GM13976 (cell line): Measurements from ENCODE around the gene DNAJC18.

Experiments
- DNase-seq: peaks from one replicate; pipeline ENCODE4 v3.0.0; 2012; ENCODE audit warnings: low spot score
- in situ Hi-C: fragments of 300-500 bp; cut with MboI; formaldehyde crosslinking; loops from one replicate; pipeline ENCODE4 v1.12.0; 2022; ENCODE audit warnings: low sequenced_read_pairs, mixed read lengths, inconsistent platforms; ENCODE audit not compliant: unreplicated experiment
- TF ChIP-seq, protein P1 (sequence below): IDR thresholded peaks from 2 replicates; pipeline ENCODE4 v1.5.1; 2012; ENCODE audit warnings: borderline replicate concordance, mild to moderate bottlenecking; ENCODE audit not compliant: insufficient read depth; ENCODE audit errors: extremely low read depth, missing control alignments, control extremely low read depth

The DNAJC18 gene

DNA sequence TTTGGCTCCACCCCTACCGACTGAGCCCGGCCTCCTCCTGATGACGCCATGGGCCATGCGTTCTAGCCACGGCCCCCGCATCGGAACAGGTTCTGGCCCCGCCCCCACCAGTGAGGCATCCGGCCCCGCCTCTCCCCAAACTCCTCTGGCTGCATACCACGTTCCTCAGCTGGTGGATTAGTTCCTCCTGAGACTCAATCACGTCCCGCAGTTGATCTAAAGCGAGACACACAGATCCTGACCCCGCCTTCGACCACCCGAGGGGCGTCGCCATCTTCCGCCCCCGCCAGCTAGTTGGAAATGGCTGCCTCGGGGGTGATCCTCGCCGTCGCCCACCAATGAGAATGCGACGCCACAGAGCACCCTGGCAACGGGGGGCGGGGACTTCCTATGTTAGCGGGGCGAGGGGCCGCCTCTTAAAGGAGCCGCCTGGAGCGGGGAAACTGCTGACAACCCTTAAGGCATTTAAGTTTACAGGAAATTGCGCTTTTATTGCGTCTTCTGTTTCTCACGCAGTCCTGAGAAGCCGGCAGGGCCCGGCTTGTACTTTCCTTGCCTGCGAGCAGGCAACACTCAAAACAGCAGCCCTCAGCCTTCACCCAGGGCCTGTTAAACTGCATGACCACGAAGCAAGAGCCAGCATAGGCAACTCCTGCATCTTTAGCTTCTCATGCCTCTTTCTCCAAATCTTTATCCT lies 35.4 kb downstream of the DNAJC18 start, which contains the start of gene SPATA24:
TSS of gene SPATA24 (minus strand) at position 303 of the 697 bp plus-strand sequence. CDS start at position 274, 29 bp downstream.
- TF ChIP-seq, protein P1, sequence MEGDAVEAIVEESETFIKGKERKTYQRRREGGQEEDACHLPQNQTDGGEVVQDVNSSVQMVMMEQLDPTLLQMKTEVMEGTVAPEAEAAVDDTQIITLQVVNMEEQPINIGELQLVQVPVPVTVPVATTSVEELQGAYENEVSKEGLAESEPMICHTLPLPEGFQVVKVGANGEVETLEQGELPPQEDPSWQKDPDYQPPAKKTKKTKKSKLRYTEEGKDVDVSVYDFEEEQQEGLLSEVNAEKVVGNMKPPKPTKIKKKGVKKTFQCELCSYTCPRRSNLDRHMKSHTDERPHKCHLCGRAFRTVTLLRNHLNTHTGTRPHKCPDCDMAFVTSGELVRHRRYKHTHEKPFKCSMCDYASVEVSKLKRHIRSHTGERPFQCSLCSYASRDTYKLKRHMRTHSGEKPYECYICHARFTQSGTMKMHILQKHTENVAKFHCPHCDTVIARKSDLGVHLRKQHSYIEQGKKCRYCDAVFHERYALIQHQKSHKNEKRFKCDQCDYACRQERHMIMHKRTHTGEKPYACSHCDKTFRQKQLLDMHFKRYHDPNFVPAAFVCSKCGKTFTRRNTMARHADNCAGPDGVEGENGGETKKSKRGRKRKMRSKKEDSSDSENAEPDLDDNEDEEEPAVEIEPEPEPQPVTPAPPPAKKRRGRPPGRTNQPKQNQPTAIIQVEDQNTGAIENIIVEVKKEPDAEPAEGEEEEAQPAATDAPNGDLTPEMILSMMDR, result no peak
- DNase-seq, result peak; percentile 96
- in situ Hi-C loops, result loop anchor here (25.0 kb wide), 1 partner anchor 358 kb away; no protein-coding TSS in a partner anchor

DNA sequence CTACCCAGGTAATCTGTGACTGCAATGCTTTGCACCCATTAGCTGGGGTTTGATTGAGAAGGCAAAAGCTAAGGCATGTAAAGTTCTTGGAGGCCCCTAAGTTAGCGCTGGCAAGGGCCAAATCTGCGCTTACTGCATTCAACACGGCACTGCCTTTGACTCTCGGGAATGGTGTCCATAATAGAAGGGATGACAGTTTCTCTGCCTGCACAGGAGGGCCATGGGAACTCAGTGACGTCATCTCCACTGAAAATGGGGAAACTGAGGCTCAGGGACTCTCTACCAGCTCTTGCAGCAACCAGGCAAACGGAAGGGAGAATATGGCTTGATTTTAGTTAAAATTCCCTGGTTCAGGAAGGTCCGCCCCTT lies 35.9 kb downstream of the DNAJC18 start:
- in situ Hi-C loops, result loop anchor here (25.0 kb wide), 1 partner anchor 359 kb away; no protein-coding TSS in a partner anchor
- DNase-seq, result no peak

DNA sequence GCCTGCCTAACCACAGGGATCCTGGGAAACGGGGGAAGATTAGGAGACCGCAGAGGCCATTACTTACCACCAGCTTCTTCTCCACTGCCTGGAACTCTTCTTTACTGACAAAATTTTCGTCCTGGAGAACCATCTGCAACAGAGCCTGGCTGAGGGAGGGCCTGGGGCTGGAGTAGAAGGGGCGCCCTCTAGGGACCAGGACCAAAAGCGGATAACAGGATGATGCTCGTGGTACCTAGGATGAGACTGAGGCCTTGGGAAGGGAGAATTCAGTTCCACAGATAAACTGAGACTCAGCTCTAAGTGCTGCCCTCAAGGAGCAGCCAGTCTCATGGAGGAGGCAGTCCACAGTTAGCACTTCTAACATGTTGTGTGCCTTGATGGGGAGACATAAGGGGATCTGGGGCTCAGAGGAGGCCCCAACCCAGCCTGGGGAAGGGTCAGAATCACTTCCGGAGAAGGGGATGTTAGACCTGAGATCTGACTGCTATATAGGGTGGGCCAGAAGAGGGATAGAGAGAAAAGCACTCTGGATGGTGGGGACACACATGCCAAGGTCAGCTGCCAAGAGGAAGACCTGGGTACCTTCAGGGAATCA lies 36.7 kb downstream of the DNAJC18 start:
- in situ Hi-C loops, result loop anchor here (25.0 kb wide), 1 partner anchor 360 kb away; no protein-coding TSS in a partner anchor
- TF ChIP-seq, protein P1, result peak; percentile 49
- DNase-seq, result no peak

More for the DNA sequence above, 35.9 kb downstream of the DNAJC18 start:
- TF ChIP-seq, protein P1, result no peak

DNA sequence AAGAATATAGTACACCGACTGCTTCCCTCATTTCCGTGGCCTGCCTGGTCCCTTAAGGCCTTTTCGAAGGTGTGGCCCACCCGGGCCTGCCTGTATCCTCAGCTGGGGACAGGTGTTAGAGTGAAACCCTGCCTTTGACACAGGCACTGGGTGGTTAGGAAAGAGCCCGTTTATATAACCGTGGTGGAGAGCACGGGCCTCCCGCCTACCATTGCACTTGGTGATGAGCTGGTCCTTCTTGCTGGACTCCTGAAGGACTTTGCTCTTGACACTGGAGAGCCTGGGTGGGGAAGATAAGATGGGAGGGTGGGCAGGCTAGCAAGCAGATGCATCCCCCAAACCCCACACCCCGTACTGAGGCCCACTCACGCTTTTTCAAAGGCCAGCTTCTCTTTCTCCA lies 37.8 kb downstream of the DNAJC18 start:
- TF ChIP-seq, protein P1, result no peak
- no peak for DNase-seq
- in situ Hi-C loops, result loop anchor here (25.0 kb wide), 1 partner anchor 361 kb away; no protein-coding TSS in a partner anchor

DNA sequence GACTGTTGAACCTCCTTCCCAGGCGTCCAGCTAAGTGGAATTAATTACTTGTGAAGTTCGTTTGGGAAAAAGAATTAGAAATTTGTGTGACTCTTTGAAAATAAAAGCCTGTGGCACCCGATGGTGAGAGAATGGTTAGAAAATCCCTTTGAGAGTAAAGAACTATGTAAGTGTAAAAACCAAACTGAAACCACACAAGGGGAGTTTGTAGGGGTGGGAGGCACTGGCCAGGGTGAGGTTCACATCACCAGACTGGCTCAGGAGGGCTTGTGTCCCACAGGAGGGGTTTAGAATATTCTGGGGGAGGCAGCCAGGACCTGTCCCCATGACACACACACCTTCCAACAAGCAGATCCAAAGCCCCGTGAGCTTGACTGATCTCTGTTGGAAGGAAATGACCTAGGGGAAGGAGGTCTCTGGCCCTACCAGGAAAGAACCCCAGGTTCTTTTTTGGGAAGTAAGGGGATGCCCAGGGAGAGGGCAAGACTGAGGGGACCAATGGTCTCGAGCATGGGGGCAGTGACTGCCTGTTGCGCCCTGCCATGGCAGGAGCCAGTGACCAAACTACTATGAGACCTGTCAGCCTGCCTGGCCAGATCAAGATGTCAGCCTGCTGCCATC lies 39.7 kb downstream of the DNAJC18 start:
- DNase-seq, result peak; percentile 80
- TF ChIP-seq, protein P1, result no peak
- in situ Hi-C loops, result loop anchor here (25.0 kb wide), 1 partner anchor 363 kb away; no protein-coding TSS in a partner anchor

DNA sequence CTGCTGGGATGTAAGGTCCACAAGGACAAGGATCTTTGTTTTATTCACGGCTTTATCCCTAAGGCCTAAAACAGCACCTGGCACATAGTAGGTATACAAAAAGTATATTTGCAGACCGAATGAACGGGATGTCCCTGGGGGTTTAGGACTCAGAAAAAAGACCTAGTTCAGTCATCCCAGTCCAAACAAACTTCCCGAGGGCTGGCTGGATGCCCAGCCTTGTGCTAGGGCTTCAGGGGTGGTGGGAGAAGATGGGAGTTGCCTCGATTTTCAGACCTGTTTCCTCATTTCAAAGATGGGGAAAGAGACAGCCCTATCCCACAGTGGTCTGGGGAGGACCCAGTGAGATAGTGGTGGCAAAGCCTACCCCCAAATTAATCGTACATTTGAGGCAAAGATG lies 41.4 kb downstream of the DNAJC18 start:
- TF ChIP-seq, protein P1, result no peak
- no peak for DNase-seq
- in situ Hi-C loops, result no loop called here
